ENCODE measurements around the gene BTBD7. TPM values are rescaled to one million over a fixed set of nuclear protein-coding genes. Genes with fewer than 3 reads are reported as not detected.

Gene BTBD7
- total and polyA plus RNA-seq, 3 donors from 2014 or later, result 16.9 to 27.8 (median 26.1) TPM

GRCh38 chr14:93305725-93306418 lies 27.0 kb downstream of the BTBD7 start:
- H3K4me3 ChIP-seq, result no peak overlapping the region
- intact Hi-C loops (cut with DNase I; ENCODE audit: low total_unique reads), result no loop called here
- H3K9me3 ChIP-seq, result no peaks in the 10 kb centered on the region
- TF ChIP-seq POLR2A (IDR thresholded peaks at IDR 0.05), result no peak
- TF ChIP-seq CTCF (IDR thresholded peaks at IDR 0.05), result no peak
- H3K27me3 ChIP-seq, result no peaks in the 10 kb centered on the region
- no peaks in the 10 kb centered on the region for H3K36me3 ChIP-seq (ENCODE audit: low read depth, missing control alignments)
- DNase-seq, result no peak
- H3K4me1 ChIP-seq, result peaks cover 6% of the 10 kb centered on the region
- H3K27ac ChIP-seq, result no peak overlapping the region
- WGBS, 2 donors, result 92% methylated on average over 6 of the region's 6 CpGs

DNA sequence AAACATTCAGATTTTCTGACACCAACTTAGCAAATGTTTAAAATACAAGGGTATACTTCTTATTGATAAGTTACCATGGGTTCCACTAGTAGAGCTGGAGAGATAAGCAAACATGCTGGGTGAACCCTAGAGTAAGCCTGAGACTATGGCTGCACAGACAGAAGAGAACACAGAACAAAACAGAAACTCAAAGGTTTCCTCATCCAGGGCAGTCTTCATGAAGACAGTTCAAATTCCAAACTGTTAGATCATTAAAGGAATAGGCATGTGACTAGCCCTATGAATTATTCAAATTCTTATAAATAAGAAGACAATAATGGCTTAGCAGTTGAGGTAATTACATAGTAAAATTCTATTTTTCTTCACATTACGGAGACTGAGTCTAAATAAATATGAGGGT lies 28.1 kb downstream of the BTBD7 start:
- no peak overlapping the region for H3K27ac ChIP-seq
- H3K4me1 ChIP-seq, result peaks cover 6% of the 10 kb centered on the region
- H3K36me3 ChIP-seq (ENCODE audit: low read depth, missing control alignments), result no peaks in the 10 kb centered on the region
- WGBS, 2 donors, result 93 to 96% methylated on average over 1 of the region's 1 CpG
- intact Hi-C loops (cut with DNase I; ENCODE audit: low total_unique reads), result no loop called here
- no peaks in the 10 kb centered on the region for H3K9me3 ChIP-seq
- no peak for TF ChIP-seq POLR2A (IDR thresholded peaks at IDR 0.05)
- no peak for TF ChIP-seq CTCF (IDR thresholded peaks at IDR 0.05)
- no peak for DNase-seq
- H3K27me3 ChIP-seq, result no peaks in the 10 kb centered on the region
- H3K4me3 ChIP-seq, result no peak overlapping the region

DNA sequence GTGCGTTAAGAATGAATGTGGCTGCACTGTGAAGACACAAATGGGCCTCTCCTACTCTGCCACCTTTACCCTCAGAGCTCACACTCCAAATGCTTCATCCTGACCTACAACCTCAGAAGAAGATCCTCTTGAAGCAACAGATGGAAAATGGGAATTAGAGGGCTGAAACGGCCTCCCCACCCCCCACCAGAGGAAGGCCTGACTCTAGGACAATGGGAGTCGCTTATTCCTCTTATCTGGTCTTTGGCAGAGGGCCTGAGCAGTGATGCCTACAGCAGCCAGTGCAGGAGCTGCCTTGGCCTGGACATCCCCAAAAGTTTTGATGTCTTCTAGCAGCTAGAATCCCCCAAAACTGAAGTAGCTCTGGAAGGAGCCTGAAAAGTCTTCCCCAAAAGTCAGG lies 29.2 kb downstream of the BTBD7 start:
- intact Hi-C loops (cut with DNase I; ENCODE audit: low total_unique reads), result no loop called here
- Histone ChIP-seq H3K4me1 (peaks cover 6% of the 10 kb centered on the region), H3K4me3 (no peak overlapping the region), H3K27me3 (no peaks in the 10 kb centered on the region), H3K9me3 (no peaks in the 10 kb centered on the region), H3K36me3 (ENCODE audit: low read depth, missing control alignments) (no peaks in the 10 kb centered on the region), H3K27ac (no peak overlapping the region)
- TF ChIP-seq CTCF (IDR thresholded peaks at IDR 0.05), result no peak
- no peak for TF ChIP-seq POLR2A (IDR thresholded peaks at IDR 0.05)
- DNase-seq, result peak; percentile 69
- 48 to 49% methylated on average over 3 of the region's 3 CpGs for WGBS, 2 donors

DNA sequence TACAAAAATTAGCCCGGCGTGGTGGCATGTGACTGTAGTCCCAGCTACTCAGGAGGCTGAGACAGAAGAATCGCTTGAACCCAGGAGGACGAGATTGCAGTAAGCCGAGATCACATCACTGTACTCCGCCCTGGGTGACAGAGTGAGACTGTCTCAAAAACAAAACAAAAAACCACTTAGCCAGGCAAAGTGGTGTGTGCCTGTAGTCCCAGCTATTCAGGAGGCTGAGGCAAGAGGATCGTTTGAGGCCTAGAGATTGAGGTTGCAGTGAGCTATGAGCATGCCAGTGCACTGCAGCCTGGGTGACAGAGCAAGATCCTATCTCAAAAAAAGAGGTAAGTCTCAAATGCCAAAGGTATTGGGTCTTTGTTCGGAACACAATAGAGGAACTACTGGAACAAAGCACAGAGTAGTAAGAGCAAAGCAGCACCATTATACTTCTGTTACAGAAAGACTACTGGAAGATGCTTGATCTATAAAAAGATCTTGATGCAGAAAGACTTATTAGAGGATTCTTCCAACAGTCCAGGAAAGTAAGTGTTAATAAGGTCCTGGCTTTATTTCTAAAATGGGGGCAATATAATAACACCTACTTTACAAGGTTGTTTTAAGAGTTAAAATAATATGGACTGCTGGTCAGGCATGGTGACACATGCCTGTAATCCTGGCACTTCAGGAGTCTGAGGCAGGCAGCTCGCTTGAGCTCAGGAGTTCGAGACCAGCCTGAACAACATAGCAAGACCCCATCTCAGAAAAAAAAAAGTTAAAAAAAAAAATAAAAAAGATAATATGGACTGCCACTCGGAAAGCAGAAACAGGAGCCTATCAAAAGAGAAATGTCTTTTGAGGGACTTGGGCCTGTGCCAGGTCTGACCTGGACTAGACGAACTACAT lies 29.9 kb downstream of the BTBD7 start:
- intact Hi-C loops (cut with DNase I; ENCODE audit: low total_unique reads), result no loop called here
- DNase-seq, result no peak
- WGBS, 2 donors, result 84 to 87% methylated on average over 12 of the region's 12 CpGs
- Histone ChIP-seq H3K4me3 (no peak overlapping the region), H3K9me3 (no peaks in the 10 kb centered on the region), H3K36me3 (ENCODE audit: low read depth, missing control alignments) (no peaks in the 10 kb centered on the region), H3K27me3 (no peaks in the 10 kb centered on the region), H3K4me1 (peaks cover 6% of the 10 kb centered on the region), H3K27ac (no peak overlapping the region)
- no peak for TF ChIP-seq POLR2A (IDR thresholded peaks at IDR 0.05)
- TF ChIP-seq CTCF (IDR thresholded peaks at IDR 0.05), result no peak
